Central memory CD4-positive, alpha-beta T cell (primary cell): ENCODE results near the gene TNRC6B.
"Not testable (repeated sequence)": the region's sequence is repeated elsewhere in the genome, so short reads cannot be mapped to it uniquely, and the experiment has no call there.

Experiments used
- DNase-seq: peaks from one replicate; pipeline ENCODE4 v3.0.0; 2022

The TNRC6B gene

DNA sequence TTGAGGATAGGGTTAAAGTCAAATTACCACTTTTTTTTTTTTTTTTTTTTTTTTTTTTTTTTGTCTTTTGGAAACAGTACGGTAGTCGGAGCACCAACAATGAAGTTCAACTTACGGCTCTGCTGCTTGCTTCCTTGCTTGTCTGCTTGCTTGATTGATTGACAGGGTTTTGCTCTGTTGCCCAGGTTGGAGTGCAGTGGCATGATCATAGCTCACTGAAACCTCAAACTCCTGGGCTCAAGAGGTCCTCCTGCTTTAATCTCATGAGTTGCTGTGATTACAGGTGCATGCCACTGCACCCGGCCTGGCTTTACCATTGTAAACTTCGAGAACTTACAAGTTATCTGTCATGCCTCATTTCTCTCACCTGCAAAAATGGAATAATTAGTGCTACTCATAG is 198.4 kb downstream of the TNRC6B start:
- DNase-seq = no peak

GRCh38 chr22:40377931-40378330 is 200.2 kb downstream of the TNRC6B start:
- DNase-seq = no peak

GRCh38 chr22:40378448-40378847 is 200.7 kb downstream of the TNRC6B start:
- not testable (repeated sequence) for DNase-seq

GRCh38 chr22:40381461-40381860 is 203.7 kb downstream of the TNRC6B start:
- no peak for DNase-seq

GRCh38 chr22:40383905-40384304 is 206.2 kb downstream of the TNRC6B start:
- no peak for DNase-seq

- peak; percentile 59 for DNase-seq
These were observed 207.5 kb downstream of the TNRC6B start for GRCh38 chr22:40385036-40385782.
